HEK293T (cell line): ENCODE measurements around the gene MACROD2.

Experiments
- ARNT ChIP-seq: fragments of 450-650 bp; IDR thresholded peaks from 2 replicates; pipeline ENCODE4 v1.6.1; 2017; ENCODE audit warnings: mild to moderate bottlenecking
- BHLHE40 ChIP-seq: fragments of 450-650 bp; IDR thresholded peaks from 2 replicates; pipeline ENCODE4 v1.6.1; 2016; ENCODE audit warnings: mild to moderate bottlenecking, moderate library complexity, borderline replicate concordance
- ELF4 ChIP-seq: fragments of 450-650 bp; IDR thresholded peaks from 2 replicates; pipeline ENCODE4 v1.6.1; 2017; ENCODE audit warnings: antibody characterized with exemption
- LEF1 ChIP-seq: fragments of 450-650 bp; IDR thresholded peaks from 2 replicates; pipeline ENCODE4 v1.6.1; 2017; ENCODE audit warnings: mild to moderate bottlenecking, borderline replicate concordance
- NFRKB ChIP-seq: fragments of 450-650 bp; IDR thresholded peaks from 2 replicates; pipeline ENCODE4 v1.6.1; 2016; ENCODE audit warnings: mild to moderate bottlenecking, moderate library complexity
- SP1 ChIP-seq: fragments of 450-650 bp; IDR thresholded peaks from 2 replicates; pipeline ENCODE4 v1.6.1; 2017

DNA sequence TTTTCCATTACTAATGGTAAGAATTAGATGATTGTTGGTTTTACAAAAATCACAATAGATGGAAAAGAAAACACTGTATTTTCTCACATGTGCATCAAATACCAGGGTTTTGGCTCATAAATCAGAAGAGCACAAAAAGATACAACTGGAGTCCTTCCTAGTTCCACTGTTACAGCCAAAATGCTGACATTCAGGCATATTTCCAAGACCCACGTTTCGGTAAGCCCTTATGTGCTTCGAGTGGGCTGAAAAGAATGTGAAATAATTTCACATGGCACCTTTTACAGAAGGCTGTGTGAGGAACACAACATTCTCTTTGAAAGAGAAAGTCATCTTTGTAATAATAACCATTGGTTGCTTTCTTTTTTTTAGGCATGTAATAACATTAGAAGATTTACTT is 668.8 kb downstream of the MACROD2 start:
- TF ChIP-seq BHLHE40 (no peak), ARNT (no peak), LEF1 (no peak), SP1 (no peak), NFRKB (no peak), ELF4 (no peak)
